ENCODE measurements around the gene FAM174B. TPM values are rescaled to one million over a fixed set of nuclear protein-coding genes. Genes with fewer than 3 reads are reported as not detected.

FAM174B gene
- total RNA-seq, 6 donors from 2014 or later: 54.5 to 109 (median 67.5) TPM

GRCh38 chr15:92687746-92688145 lies 32.2 kb upstream of the FAM174B start:
- Histone ChIP-seq H3K9me3 (no peaks in the 10 kb centered on the region), H3K36me3 (no peaks in the 10 kb centered on the region), H3K4me3 (no peak overlapping the region), H3K27me3 (no peaks in the 10 kb centered on the region), H3K4me1 (no peaks in the 10 kb centered on the region), H3K27ac (no peak overlapping the region)
- DNase-seq (no peak), ATAC-seq (ENCODE audit: low FRiP score in 2 of 2) (no peak)
- TF ChIP-seq POLR2A (IDR thresholded peaks at IDR 0.05) (no peak), POLR2AphosphoS5 (IDR thresholded peaks at IDR 0.05) (no peak), EP300 (IDR thresholded peaks at IDR 0.05) (no peak)
- TF ChIP-seq, protein P1, sequence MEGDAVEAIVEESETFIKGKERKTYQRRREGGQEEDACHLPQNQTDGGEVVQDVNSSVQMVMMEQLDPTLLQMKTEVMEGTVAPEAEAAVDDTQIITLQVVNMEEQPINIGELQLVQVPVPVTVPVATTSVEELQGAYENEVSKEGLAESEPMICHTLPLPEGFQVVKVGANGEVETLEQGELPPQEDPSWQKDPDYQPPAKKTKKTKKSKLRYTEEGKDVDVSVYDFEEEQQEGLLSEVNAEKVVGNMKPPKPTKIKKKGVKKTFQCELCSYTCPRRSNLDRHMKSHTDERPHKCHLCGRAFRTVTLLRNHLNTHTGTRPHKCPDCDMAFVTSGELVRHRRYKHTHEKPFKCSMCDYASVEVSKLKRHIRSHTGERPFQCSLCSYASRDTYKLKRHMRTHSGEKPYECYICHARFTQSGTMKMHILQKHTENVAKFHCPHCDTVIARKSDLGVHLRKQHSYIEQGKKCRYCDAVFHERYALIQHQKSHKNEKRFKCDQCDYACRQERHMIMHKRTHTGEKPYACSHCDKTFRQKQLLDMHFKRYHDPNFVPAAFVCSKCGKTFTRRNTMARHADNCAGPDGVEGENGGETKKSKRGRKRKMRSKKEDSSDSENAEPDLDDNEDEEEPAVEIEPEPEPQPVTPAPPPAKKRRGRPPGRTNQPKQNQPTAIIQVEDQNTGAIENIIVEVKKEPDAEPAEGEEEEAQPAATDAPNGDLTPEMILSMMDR (IDR thresholded peaks at IDR 0.05): no peak
- WGBS, 2 donors: 71 to 91% methylated on average over 1 of the region's 1 CpG

GRCh38 chr15:92687195-92687602 lies 31.6 kb upstream of the FAM174B start:
- Histone ChIP-seq H3K4me3 (no peak overlapping the region), H3K36me3 (no peaks in the 10 kb centered on the region), H3K27me3 (no peaks in the 10 kb centered on the region), H3K4me1 (no peaks in the 10 kb centered on the region), H3K9me3 (no peaks in the 10 kb centered on the region), H3K27ac (no peak overlapping the region)
- ATAC-seq (ENCODE audit: low FRiP score in 2 of 2) (no peak), DNase-seq (no peak)
- WGBS, 2 donors: 79 to 85% methylated on average over 4 of the region's 4 CpGs
- TF ChIP-seq POLR2AphosphoS5 (IDR thresholded peaks at IDR 0.05): no peak
- TF ChIP-seq POLR2A (IDR thresholded peaks at IDR 0.05): no peak
- TF ChIP-seq, protein P1 (IDR thresholded peaks at IDR 0.05): no peak
- no peak for TF ChIP-seq EP300 (IDR thresholded peaks at IDR 0.05)

GRCh38 chr15:92683511-92683834 lies 27.9 kb upstream of the FAM174B start:
- H3K27me3 ChIP-seq: no peaks in the 10 kb centered on the region
- 59 to 63% methylated on average over 6 of the region's 6 CpGs for WGBS, 2 donors
- H3K36me3 ChIP-seq: no peaks in the 10 kb centered on the region
- peak overlapping the region in 1 of 4 donors; percentile 8 for H3K27ac ChIP-seq
- DNase-seq (no peak), ATAC-seq (ENCODE audit: low FRiP score in 2 of 2) (no peak)
- H3K4me1 ChIP-seq: peaks cover 0 to 6% (median 1%) of the 10 kb centered on the region in 4 donors
- no peak for TF ChIP-seq EP300 (IDR thresholded peaks at IDR 0.05)
- TF ChIP-seq, protein P1 (IDR thresholded peaks at IDR 0.05): peak in 5 of 6 experiments; percentile 23 to 51 (median 38)
- no peak overlapping the region for H3K4me3 ChIP-seq
- no peaks in the 10 kb centered on the region for H3K9me3 ChIP-seq

GRCh38 chr15:92682741-92683510 lies 27.4 kb upstream of the FAM174B start:
- Histone ChIP-seq H3K9me3 (no peaks in the 10 kb centered on the region), H3K27ac (peak overlapping the region in 1 of 4 donors; percentile 8), H3K4me3 (no peak overlapping the region), H3K4me1 (peaks cover 0 to 6% (median 1%) of the 10 kb centered on the region in 4 donors), H3K27me3 (no peaks in the 10 kb centered on the region), H3K36me3 (no peaks in the 10 kb centered on the region)
- DNase-seq (no peak), ATAC-seq (ENCODE audit: low FRiP score in 2 of 2) (peak; percentile 38 to 44)
- 77 to 83% methylated on average over 7 of the region's 7 CpGs for WGBS, 2 donors
- TF ChIP-seq POLR2A (IDR thresholded peaks at IDR 0.05): no peak
- TF ChIP-seq POLR2AphosphoS5 (IDR thresholded peaks at IDR 0.05): no peak
- TF ChIP-seq, protein P1 (IDR thresholded peaks at IDR 0.05): no peak
- TF ChIP-seq EP300 (IDR thresholded peaks at IDR 0.05): no peak

GRCh38 chr15:92681141-92681631 lies 25.6 kb upstream of the FAM174B start:
- H3K36me3 ChIP-seq: no peaks in the 10 kb centered on the region
- TF ChIP-seq POLR2AphosphoS5 (IDR thresholded peaks at IDR 0.05): peak; percentile 37 to 39
- TF ChIP-seq, protein P1 (IDR thresholded peaks at IDR 0.05): no peak
- WGBS, 2 donors: 40 to 45% methylated on average over 3 of the region's 3 CpGs
- H3K9me3 ChIP-seq: no peaks in the 10 kb centered on the region
- DNase-seq (no peak), ATAC-seq (ENCODE audit: low FRiP score in 2 of 2) (peak; percentile 67 to 86)
- peak overlapping the region in 1 of 4 donors; percentile 2 for H3K27ac ChIP-seq
- peaks cover 0 to 6% (median 1%) of the 10 kb centered on the region in 4 donors for H3K4me1 ChIP-seq
- no peak overlapping the region for H3K4me3 ChIP-seq
- no peaks in the 10 kb centered on the region for H3K27me3 ChIP-seq
